ENCODE data around the gene ZFAND2A. TPM values are rescaled to one million over a fixed set of nuclear protein-coding genes. Genes with fewer than 3 reads are reported as not detected.
"Not testable (repeated sequence)": the region's sequence is repeated elsewhere in the genome, so short reads cannot be mapped to it uniquely, and the experiment has no call there.

ZFAND2A gene
- polyA plus RNA-seq, 3 donors from 2014 or later = 68.0 to 134 (median 114) TPM

DNA sequence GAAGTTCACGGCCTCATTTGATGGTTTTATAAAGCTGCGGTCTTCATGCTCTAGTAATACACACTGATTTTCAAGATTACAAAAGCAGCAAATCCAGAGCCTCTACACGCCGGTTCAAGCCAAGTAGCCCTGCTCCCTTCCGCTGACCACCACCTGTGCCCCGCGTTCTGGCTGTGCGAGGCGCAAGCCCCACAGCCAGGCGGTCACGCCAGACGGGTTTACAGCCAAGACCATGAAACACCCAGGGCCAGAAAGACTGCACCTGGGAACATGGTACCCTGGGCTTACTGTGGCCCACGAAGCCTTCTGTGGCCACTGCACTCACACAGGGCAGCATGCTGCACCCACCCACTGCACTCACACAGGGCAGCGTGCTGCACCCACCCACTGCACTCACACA lies 38.5 kb downstream of the ZFAND2A start:
- H3K9me3 Mint-ChIP-seq = no peaks in the 10 kb centered on the region
- H3K4me1 Mint-ChIP-seq = no peaks in the 10 kb centered on the region
- H3K27ac Mint-ChIP-seq = no peak overlapping the region
- no peaks in the 10 kb centered on the region for H3K27me3 Mint-ChIP-seq (ENCODE audit: low read depth in 3 of 3)
- no peaks in the 10 kb centered on the region for H3K36me3 Mint-ChIP-seq
- no peak for DNase-seq
- no peak overlapping the region for H3K4me3 Mint-ChIP-seq

DNA sequence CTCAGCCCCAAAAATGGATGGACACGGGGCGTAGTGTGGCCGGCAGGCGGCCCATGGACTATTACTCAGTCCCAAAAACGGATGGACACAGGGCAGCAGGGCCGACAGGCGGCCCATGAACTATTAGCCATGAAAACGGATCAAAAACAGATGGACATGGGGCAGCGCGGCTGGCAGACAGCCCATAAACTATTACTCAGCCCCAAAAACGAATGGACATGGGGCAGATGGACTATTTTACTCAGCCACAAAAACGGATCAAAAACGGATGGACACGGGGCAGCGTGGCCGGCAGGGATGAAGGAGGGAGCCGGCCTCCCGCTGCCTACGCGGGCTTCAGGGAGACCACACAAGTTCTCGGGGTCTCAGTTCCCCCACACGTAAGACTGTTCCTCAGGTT lies 39.2 kb downstream of the ZFAND2A start:
- no peaks in the 10 kb centered on the region for H3K36me3 Mint-ChIP-seq
- no peak overlapping the region for H3K4me3 Mint-ChIP-seq
- DNase-seq = no peak
- no peaks in the 10 kb centered on the region for H3K27me3 Mint-ChIP-seq (ENCODE audit: low read depth in 3 of 3)
- no peaks in the 10 kb centered on the region for H3K9me3 Mint-ChIP-seq
- no peaks in the 10 kb centered on the region for H3K4me1 Mint-ChIP-seq
- H3K27ac Mint-ChIP-seq = no peak overlapping the region

DNA sequence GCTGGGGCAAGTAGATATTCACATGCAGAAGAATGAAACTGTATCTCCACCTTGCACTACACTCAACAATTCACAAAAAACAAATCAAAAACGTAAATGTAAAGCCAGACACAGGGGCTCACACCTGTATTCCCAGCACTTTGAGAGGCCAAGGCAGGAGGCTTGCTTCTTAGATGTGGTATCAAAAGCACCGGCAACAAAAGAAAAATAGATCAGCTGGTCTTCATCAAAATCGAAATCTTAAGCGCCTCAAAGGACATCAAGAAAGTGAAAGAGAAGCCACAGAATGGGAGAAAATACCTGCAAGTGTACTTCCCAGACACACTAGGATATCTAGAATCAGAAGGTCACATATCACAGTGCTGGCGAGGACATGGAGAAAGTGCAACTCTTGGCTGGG lies 40.8 kb downstream of the ZFAND2A start:
- no peak overlapping the region for H3K27ac Mint-ChIP-seq

DNA sequence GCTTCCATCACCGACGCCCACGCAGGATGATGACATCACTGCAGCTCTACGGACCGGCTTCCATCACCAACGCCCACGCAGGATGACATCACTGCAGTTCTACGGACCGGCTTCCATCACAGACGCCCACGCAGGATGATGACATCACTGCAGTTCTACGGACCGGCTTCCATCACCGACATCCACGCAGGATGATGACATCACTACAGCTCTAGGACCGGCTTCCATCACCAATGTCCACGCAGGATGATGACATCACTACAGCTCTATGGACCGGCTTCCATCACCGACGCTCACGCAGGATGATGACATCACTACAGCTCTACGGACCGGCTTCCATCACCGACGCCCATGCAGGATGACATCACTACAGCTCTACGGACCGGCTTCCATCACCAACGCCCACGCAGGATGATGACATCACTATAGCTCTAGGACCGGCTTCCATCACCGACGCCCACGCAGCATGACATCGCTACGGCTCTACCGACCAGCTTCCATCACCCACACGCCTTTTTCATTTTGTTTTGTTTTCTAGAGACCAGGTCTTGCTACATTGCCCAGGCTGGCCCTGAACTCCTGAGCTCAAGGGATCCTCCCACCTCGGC lies 42.6 kb downstream of the ZFAND2A start:
- Mint-ChIP-seq H3K36me3 (no peaks in the 10 kb centered on the region), H3K9me3 (no peaks in the 10 kb centered on the region), H3K27me3 (ENCODE audit: low read depth in 3 of 3) (no peaks in the 10 kb centered on the region), H3K4me3 (no peak overlapping the region), H3K27ac (no peak overlapping the region), H3K4me1 (no peaks in the 10 kb centered on the region)
- DNase-seq = no peak

More for the DNA sequence above, 40.8 kb downstream of the ZFAND2A start:
- DNase-seq = no peak
- Mint-ChIP-seq H3K27me3 (ENCODE audit: low read depth in 3 of 3) (no peaks in the 10 kb centered on the region), H3K36me3 (no peaks in the 10 kb centered on the region), H3K4me1 (no peaks in the 10 kb centered on the region), H3K9me3 (no peaks in the 10 kb centered on the region), H3K4me3 (no peak overlapping the region)

DNA sequence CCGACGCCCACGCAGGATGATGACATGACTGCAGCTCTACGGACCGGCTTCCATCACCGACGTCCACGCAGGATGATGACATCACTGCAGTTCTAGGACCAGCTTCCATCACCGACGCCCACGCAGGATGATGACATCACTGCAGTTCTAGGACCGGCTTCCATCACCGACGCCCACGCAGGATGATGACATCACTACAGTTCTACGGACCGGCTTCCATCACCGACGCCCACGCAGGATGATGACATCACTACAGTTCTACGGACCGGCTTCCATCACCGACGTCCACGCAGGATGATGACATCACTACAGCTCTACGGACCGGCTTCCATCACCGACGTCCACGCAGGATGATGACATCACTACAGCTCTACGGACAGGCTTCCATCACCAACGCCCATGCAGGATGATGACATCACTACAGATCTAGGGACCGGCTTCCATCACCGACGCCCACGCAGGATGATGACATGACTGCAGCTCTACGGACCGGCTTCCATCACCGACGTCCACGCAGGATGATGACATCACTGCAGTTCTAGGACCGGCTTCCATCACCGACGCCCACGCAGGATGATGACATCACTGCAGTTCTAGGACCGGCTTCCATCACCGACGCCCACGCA lies 43.5 kb downstream of the ZFAND2A start:
- not testable (repeated sequence) for H3K4me1 Mint-ChIP-seq; DNase-seq; H3K9me3 Mint-ChIP-seq; H3K27me3 Mint-ChIP-seq (ENCODE audit: low read depth in 3 of 3); H3K36me3 Mint-ChIP-seq; H3K27ac Mint-ChIP-seq; H3K4me3 Mint-ChIP-seq

DNA sequence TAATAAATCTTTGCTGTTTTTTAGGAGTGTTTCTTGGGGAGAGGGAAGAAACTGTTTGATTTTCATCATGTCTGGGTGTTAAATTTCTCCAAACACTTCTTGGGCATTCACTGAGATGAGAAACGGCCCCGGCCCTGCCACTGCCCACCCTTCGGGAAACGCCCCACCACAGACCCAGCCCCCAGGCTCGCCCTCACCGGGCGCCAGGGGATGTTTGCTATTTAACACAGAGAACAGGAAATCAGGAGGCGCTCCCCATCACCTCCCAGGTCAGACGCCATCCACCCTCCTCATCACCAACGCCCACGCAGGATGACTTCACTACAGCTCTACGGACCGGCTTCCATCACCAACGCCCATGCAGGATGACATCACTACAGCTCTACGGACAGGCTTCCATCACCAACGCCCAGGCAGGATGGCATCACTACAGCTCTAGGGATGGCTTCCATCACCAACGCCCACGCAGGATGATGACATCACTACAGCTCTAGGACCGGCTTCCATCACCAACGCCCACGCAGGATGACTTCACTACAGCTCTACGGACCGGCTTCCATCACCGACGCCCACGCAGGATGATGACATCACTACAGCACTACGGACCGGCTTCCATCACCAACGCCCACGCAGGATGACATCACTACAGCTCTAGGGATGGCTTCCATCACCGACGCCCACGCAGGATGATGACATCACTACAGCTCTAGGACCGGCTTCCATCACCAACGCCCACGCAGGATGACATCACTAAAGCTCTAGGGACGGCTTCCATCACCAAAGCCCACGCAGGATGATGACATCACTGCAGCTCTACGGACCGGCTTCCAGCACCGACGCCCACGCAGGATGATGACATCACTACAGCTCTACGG lies 44.6 kb downstream of the ZFAND2A start:
- not testable (repeated sequence) for H3K27ac Mint-ChIP-seq; H3K4me3 Mint-ChIP-seq; H3K27me3 Mint-ChIP-seq (ENCODE audit: low read depth in 3 of 3); H3K36me3 Mint-ChIP-seq; H3K4me1 Mint-ChIP-seq; H3K9me3 Mint-ChIP-seq; DNase-seq

DNA sequence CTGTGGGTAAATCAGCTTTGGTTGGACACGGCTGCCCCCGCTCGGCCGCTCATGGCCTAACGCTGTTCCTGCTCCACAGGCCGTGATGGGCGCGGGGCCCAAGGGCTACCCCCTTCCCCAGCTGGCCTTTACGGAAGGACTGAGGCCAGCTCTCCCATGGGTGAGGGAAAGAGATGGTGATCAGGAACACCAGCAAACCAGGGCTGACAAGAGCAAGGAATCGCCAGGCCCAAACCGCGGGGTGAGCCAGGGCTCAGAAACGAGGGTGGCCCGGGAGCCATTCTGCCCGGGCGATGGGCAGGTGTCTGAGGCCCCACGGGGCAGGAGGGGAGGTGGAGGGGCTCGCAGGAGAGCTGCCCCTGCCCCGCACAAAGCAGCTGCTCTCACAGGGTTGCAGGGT lies 45.5 kb downstream of the ZFAND2A start:
- DNase-seq = no peak
- H3K4me3 Mint-ChIP-seq = no peak overlapping the region
- H3K9me3 Mint-ChIP-seq = no peaks in the 10 kb centered on the region
- H3K36me3 Mint-ChIP-seq = no peaks in the 10 kb centered on the region
- H3K4me1 Mint-ChIP-seq = no peaks in the 10 kb centered on the region
- H3K27me3 Mint-ChIP-seq (ENCODE audit: low read depth in 3 of 3) = no peaks in the 10 kb centered on the region
- H3K27ac Mint-ChIP-seq = no peak overlapping the region

DNA sequence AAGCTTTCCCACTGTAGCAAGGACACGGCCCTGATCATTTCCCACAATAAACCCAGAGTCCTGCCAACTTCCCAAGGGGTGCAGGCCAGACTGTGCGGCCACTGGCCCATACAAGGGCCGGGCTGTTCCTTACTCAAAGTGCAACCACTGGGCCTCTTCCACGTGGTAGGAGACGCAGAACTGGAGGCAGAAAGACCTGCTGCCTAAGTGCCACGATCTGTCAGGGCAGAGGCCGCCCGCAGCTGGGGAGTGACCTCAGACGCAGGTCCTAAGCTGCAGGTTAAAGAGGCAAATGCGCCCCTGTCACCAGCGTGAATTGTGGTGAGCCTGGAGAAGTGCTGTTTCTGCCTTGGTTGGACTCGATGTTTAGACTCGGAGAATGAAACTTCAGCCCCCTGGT lies 45.9 kb downstream of the ZFAND2A start:
- Mint-ChIP-seq H3K27ac (no peak overlapping the region), H3K4me3 (no peak overlapping the region), H3K4me1 (no peaks in the 10 kb centered on the region), H3K27me3 (ENCODE audit: low read depth in 3 of 3) (no peaks in the 10 kb centered on the region), H3K36me3 (no peaks in the 10 kb centered on the region), H3K9me3 (no peaks in the 10 kb centered on the region)
- no peak for DNase-seq

DNA sequence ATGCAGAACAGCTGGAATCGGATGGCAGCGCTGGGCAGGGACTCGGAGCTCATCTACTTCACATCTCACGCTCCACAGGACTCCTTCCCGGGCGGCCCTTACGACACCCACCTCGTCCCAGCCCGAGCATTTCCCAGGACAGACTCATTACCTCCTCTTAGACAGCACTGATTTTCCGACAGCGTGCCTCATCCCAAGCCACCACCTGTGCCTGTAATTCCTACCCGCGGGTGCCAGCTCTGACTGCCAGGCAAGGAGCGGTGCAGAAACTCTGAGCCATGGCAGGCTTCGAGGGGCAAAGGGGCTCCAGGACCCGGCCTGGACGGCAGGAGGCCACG lies 46.5 kb downstream of the ZFAND2A start:
- Mint-ChIP-seq H3K36me3 (no peaks in the 10 kb centered on the region), H3K9me3 (no peaks in the 10 kb centered on the region), H3K27ac (no peak overlapping the region), H3K4me1 (no peaks in the 10 kb centered on the region), H3K27me3 (ENCODE audit: low read depth in 3 of 3) (no peaks in the 10 kb centered on the region), H3K4me3 (no peak overlapping the region)
- DNase-seq = no peak

DNA sequence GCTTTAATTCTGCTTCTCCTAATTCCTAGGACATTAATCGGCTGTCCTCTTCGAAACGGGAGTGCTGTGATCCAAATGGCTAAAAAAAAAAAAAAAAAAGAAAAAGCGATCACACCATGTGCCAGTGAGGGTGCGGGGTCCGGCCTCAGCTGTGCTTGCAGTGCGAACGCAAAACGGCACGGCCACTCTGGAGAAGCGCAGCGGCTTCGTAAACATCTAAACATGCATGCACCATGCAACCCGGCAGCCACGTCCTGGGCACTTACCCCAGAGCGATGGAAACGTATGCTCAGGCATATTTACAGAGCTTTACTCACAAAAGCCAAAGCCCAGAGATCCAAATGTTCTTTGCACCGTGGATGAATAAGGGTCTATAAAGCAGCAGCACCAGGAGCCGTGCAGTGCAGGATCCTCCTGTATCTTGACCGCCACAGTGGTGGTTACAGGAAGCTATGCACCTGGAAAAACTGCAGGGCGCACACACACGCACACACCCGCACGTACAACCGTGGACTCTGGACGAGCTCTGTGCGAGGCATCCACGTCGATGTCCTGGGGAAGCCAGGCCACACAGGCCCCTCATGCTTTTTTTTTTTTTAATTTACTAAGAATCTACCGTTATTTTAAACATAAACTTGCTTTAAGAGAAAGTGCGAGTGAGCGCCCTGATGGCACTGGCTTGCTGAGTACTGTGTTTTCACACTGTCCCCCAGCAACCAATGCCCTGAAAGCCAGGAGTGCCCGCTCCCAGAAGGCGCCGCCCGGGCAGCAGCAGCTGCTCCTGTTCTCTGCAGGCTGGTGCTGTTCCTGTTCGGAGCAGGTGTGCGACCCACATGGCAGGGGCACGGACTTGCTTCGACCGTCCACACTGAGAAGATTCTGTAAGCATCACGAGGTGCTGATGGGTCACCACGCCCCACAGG lies 47.1 kb downstream of the ZFAND2A start:
- Mint-ChIP-seq H3K9me3 (no peaks in the 10 kb centered on the region), H3K4me3 (no peak overlapping the region), H3K27ac (no peak overlapping the region), H3K27me3 (ENCODE audit: low read depth in 3 of 3) (no peaks in the 10 kb centered on the region), H3K36me3 (no peaks in the 10 kb centered on the region), H3K4me1 (no peaks in the 10 kb centered on the region)
- no peak for DNase-seq

DNA sequence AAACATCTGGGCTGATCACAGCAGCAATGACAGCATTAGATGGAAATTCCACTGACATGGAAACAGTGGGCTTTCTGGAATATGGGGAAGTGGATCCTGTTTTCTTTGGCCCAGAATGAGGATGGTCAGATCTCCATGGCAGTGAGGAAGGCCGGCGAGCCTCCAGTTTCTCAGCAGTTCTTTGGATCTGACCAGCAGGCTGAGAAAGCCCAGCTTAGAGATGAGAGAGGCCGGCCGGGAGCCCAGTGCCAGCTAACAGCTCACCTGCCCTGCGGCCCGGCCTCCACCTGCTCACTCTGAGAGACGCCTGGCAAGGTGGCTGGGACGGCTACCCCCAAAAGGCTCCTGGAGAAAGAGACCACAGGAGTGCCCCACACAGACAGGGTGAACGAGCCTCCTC lies 47.9 kb downstream of the ZFAND2A start:
- no peaks in the 10 kb centered on the region for H3K9me3 Mint-ChIP-seq
- H3K27ac Mint-ChIP-seq = no peak overlapping the region
- no peaks in the 10 kb centered on the region for H3K4me1 Mint-ChIP-seq
- H3K4me3 Mint-ChIP-seq = no peak overlapping the region
- no peak for DNase-seq
- H3K36me3 Mint-ChIP-seq = no peaks in the 10 kb centered on the region
- H3K27me3 Mint-ChIP-seq (ENCODE audit: low read depth in 3 of 3) = no peaks in the 10 kb centered on the region

DNA sequence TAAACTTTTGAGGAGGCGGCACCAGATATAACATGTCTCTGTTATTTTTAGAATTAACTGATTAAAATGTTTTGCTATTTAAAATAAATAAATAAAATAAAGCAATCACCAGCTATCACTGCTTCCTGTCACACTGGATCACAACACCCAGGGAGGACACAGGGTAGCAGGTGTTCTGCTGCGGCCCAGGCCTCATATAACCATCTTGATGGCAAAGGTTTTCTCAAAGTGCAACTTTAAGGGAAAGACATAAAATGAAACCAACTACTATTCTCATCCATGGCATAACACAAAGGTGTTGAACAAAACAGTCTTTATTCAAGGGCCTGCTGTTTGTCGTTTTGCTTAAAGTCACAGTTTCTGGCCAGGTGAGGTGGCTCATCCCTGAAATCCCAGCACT lies 48.8 kb downstream of the ZFAND2A start:
- DNase-seq = no peak
- H3K27ac Mint-ChIP-seq = no peak overlapping the region
- no peak overlapping the region for H3K4me3 Mint-ChIP-seq
- peaks cover 0 to 2% (median 0%) of the 10 kb centered on the region in 3 donors for H3K27me3 Mint-ChIP-seq (ENCODE audit: low read depth in 3 of 3)
- H3K36me3 Mint-ChIP-seq = no peaks in the 10 kb centered on the region
- H3K4me1 Mint-ChIP-seq = no peaks in the 10 kb centered on the region
- no peaks in the 10 kb centered on the region for H3K9me3 Mint-ChIP-seq

DNA sequence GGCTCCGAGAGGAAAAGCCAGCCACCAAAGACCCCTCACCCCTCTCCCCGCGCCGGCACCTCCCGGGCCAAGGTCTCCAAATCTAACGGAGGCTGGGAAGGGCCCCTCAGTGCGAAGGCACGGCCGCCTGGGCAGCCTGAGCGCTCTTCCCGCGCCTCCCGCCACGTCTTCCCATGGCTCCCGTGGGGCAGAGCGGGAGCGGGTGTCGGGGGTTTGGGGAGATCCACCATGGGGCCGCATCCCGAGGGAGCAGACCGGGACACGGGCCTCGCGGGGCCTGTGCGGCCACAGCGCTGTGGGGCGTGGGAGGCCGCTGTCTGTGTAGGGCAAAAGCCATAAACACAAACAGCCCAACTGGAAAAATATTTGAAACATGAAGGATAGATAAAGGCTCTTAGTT lies 49.6 kb downstream of the ZFAND2A start:
- Mint-ChIP-seq H3K4me1 (no peaks in the 10 kb centered on the region), H3K27ac (no peak overlapping the region), H3K27me3 (ENCODE audit: low read depth in 3 of 3) (peaks cover 0 to 2% (median 0%) of the 10 kb centered on the region in 3 donors), H3K9me3 (no peaks in the 10 kb centered on the region), H3K36me3 (no peaks in the 10 kb centered on the region), H3K4me3 (no peak overlapping the region)
- no peak for DNase-seq
